Fibroblast of lung (primary cell): ENCODE measurements around the gene DNAI7. TPM values are rescaled to one million over a fixed set of nuclear protein-coding genes. Genes with fewer than 3 reads are reported as not detected.

Experiments
- DNase-seq, 2 donors: peaks; one replicate each; pipeline versions ENCODE4 v3.0.0 to v3.0.0-alpha.2; 2010; ENCODE audit warnings: low read depth in 2 of 2
- H2AFZ ChIP-seq: 2 replicates; pipeline ENCODE4 v1.5.1; 2012; ENCODE audit warnings: low read length, control low read depth, inconsistent platforms
- H3K27ac ChIP-seq: 2 replicates; pipeline ENCODE4 v1.5.1; 2011; ENCODE audit warnings: low read length, control low read depth; ENCODE audit not compliant: insufficient read depth
- H3K27me3 ChIP-seq: 2 replicates; pipeline ENCODE4 v1.5.1; 2011; ENCODE audit warnings: mild to moderate bottlenecking, low read length; ENCODE audit not compliant: control insufficient read depth, insufficient read depth
- H3K36me3 ChIP-seq: 2 replicates; pipeline ENCODE4 v1.5.1; 2011; ENCODE audit warnings: low read length; ENCODE audit not compliant: control insufficient read depth, insufficient read depth
- H3K4me1 ChIP-seq: 2 replicates; pipeline ENCODE4 v1.5.1; 2011; ENCODE audit warnings: low read length; ENCODE audit not compliant: control insufficient read depth, insufficient read depth; ENCODE audit errors: extremely low read depth
- H3K4me2 ChIP-seq: 2 replicates; pipeline ENCODE4 v1.5.1; 2011; ENCODE audit warnings: low read length, control low read depth; ENCODE audit not compliant: insufficient read depth; ENCODE audit errors: extremely low read depth
- H3K4me3 ChIP-seq, 4 experiments: fragments of 200-600 bp in 1 of 4; sonication (generic) in 1 of 4; replicated peaks in 1 of 4; 2 replicates each; pipeline ENCODE4 v1.5.1; 2011 to 2016; ENCODE audit warnings: low read length in 4 of 4, low read depth in 3 of 4, mild to moderate bottlenecking in 3 of 4, control low read depth in 2 of 4, inconsistent platforms in 1 of 4, mixed read lengths in 1 of 4; ENCODE audit not compliant: insufficient read depth in 1 of 4; ENCODE audit errors: control extremely low read depth in 1 of 4
- H3K79me2 ChIP-seq: 2 replicates; pipeline ENCODE4 v1.5.1; 2012; ENCODE audit warnings: mild to moderate bottlenecking, low read length, inconsistent platforms; ENCODE audit not compliant: control insufficient read depth, insufficient read depth
- H3K9ac ChIP-seq: 2 replicates; pipeline ENCODE4 v1.5.1; 2011; ENCODE audit warnings: mild to moderate bottlenecking, low read length, control low read depth; ENCODE audit not compliant: insufficient read depth
- H3K9me3 ChIP-seq: 2 replicates; pipeline ENCODE4 v1.5.1; 2012; ENCODE audit warnings: low read depth, low read length; ENCODE audit not compliant: control insufficient read depth, insufficient read depth
- H4K20me1 ChIP-seq: 2 replicates; pipeline ENCODE4 v1.5.1; 2011; ENCODE audit warnings: low read length; ENCODE audit not compliant: control insufficient read depth, insufficient read depth; ENCODE audit errors: extremely low read depth
- CTCF ChIP-seq, 2 donors: IDR thresholded peaks in 1 of 2; conservative IDR thresholded peaks in 1 of 2; 1 replicate in 1 of 2; 2 replicates in 1 of 2; pipeline ENCODE4 v1.5.1; 2011 to 2012; ENCODE audit warnings: low read length in 2 of 2, control low read depth in 1 of 2, inconsistent platforms in 1 of 2, low read depth in 1 of 2, mild to moderate bottlenecking in 1 of 2
- EZH2 ChIP-seq: IDR thresholded peaks from 2 replicates; pipeline ENCODE4 v1.5.1; 2012; ENCODE audit warnings: low read length, control low read depth, mild to moderate bottlenecking; ENCODE audit errors: missing control alignments
- polyA plus RNA-seq, 2 donors: library from polyadenylated mRNA; depleted of rRNA in 1 of 2; stranded (reverse) in 1 of 2; unstranded in 1 of 2; fragments of >200 nt; gene quantifications; 2 replicates each; pipeline ENCODE4 v1.2.1, GENCODE V29; 2011 to 2012; ENCODE audit warnings: missing spikeins in 1 of 2
- total RNA-seq: library from RNA; depleted of rRNA; stranded (reverse); fragments of >200 nt; gene quantifications from 2 replicates; pipeline ENCODE4 v1.2.1, GENCODE V29; 2014

DNAI7 gene
- total and polyA plus RNA-seq, 2 donors (not counting 1 experiment from before 2014, with no cell fraction given) = 0.17 to 0.23 TPM

GRCh38 chr12:25156061-25156460 lies 38.9 kb downstream of the DNAI7 start:
- no peak overlapping the region for H3K4me2 ChIP-seq
- no peaks in the 10 kb centered on the region for H3K36me3 ChIP-seq
- H2AFZ ChIP-seq = no peak overlapping the region
- H3K27me3 ChIP-seq = no peaks in the 10 kb centered on the region
- H3K4me1 ChIP-seq = peaks cover 7% of the 10 kb centered on the region
- H3K9me3 ChIP-seq = no peaks in the 10 kb centered on the region
- no peak overlapping the region for H3K9ac ChIP-seq
- no peak overlapping the region for H3K4me3 ChIP-seq
- TF ChIP-seq CTCF (conservative IDR thresholded peaks at IDR 0.05 in 1 of 2, IDR thresholded peaks at IDR 0.05 in 1 of 2; ENCODE audit: low read depth in 1 of 2, low read length in 2 of 2) (no peak), EZH2 (no peak)
- H4K20me1 ChIP-seq = no peaks in the 10 kb centered on the region
- no peak overlapping the region for H3K27ac ChIP-seq
- DNase-seq = peak in 1 of 2 donors; percentile 17
- no peaks in the 10 kb centered on the region for H3K79me2 ChIP-seq

- peak overlapping the region; percentile 8 for H3K27ac ChIP-seq
- H3K4me2 ChIP-seq = peak overlapping the region; percentile 62
Measured at GRCh38 chr12:25155022-25155576, 39.9 kb downstream of the DNAI7 start.

GRCh38 chr12:25152055-25152454 lies 42.9 kb downstream of the DNAI7 start:
- TF ChIP-seq EZH2 (no peak), CTCF (conservative IDR thresholded peaks at IDR 0.05 in 1 of 2, IDR thresholded peaks at IDR 0.05 in 1 of 2; ENCODE audit: low read depth in 1 of 2, low read length in 2 of 2) (no peak)
- no peak for DNase-seq
- H3K4me2 ChIP-seq = no peak overlapping the region

More at GRCh38 chr12:25155022-25155576, 39.9 kb downstream of the DNAI7 start:
- Histone ChIP-seq H2AFZ (peak overlapping the region; percentile 24), H4K20me1 (no peaks in the 10 kb centered on the region), H3K36me3 (no peaks in the 10 kb centered on the region), H3K79me2 (no peaks in the 10 kb centered on the region), H3K27me3 (no peaks in the 10 kb centered on the region), H3K4me3 (no peak overlapping the region), H3K9me3 (no peaks in the 10 kb centered on the region), H3K9ac (no peak overlapping the region), H3K4me1 (peaks cover 9% of the 10 kb centered on the region)
- TF ChIP-seq CTCF (conservative IDR thresholded peaks at IDR 0.05 in 1 of 2, IDR thresholded peaks at IDR 0.05 in 1 of 2; ENCODE audit: low read depth in 1 of 2, low read length in 2 of 2) (peak; percentile 32 to 67), EZH2 (no peak)
- peak; percentile 33 to 91 for DNase-seq

More at GRCh38 chr12:25152055-25152454, 42.9 kb downstream of the DNAI7 start:
- no peaks in the 10 kb centered on the region for H3K36me3 ChIP-seq
- H4K20me1 ChIP-seq = no peaks in the 10 kb centered on the region
- no peak overlapping the region for H3K4me3 ChIP-seq
- no peaks in the 10 kb centered on the region for H3K9me3 ChIP-seq
- H3K27ac ChIP-seq = peak overlapping the region; percentile 69
- H3K27me3 ChIP-seq = no peaks in the 10 kb centered on the region
- peaks cover 9% of the 10 kb centered on the region for H3K4me1 ChIP-seq
- no peak overlapping the region for H3K9ac ChIP-seq
- no peak overlapping the region for H2AFZ ChIP-seq
- H3K79me2 ChIP-seq = no peaks in the 10 kb centered on the region
